ENCODE data around the gene CASK. TPM values are rescaled to one million over a fixed set of nuclear protein-coding genes. Genes with fewer than 3 reads are reported as not detected.

CASK gene
- total RNA-seq, 1 experiment from 2014 or later = 54.6 TPM

DNA sequence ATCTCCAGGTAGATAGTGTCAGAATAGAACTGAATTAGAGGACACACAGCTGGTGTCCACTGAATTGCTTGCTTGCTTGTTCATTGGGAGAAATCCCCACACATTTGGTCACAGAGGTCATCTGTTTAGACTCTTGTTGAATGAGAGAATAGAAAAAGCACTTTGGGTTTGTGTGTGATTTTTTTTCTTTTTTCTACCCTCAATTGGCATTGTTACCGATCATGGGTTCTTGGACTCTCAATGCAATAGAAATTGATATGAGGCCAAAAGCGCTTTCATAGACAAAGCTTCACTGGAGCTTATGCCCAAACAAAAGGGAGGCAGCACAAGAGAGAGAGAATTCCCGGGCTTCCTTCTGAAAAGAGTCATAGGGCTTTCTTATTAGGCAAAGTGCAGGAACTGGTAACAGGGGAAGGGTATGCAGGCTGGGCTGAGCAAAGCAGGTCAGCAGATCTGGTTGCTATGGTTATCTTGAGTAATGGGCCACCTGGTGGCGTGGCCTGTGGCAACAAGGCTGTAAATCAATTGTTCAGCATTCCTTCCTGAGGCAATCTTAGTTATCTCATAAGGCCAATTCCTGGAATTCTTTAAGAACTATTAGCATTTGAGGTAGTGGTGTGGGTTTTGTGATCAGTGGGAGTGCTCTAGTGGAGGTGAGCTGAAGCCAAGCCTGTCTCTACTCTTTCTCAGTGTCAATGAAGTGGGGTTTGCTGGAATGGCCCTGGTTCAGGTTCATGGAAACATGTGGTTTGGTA lies 204.7 kb downstream of the CASK start (continued):
- no peak for TF ChIP-seq FOXJ3 (CRISPR knock-in tag; IDR thresholded peaks at IDR 0.05; ENCODE audit: borderline replicate concordance)

DNA sequence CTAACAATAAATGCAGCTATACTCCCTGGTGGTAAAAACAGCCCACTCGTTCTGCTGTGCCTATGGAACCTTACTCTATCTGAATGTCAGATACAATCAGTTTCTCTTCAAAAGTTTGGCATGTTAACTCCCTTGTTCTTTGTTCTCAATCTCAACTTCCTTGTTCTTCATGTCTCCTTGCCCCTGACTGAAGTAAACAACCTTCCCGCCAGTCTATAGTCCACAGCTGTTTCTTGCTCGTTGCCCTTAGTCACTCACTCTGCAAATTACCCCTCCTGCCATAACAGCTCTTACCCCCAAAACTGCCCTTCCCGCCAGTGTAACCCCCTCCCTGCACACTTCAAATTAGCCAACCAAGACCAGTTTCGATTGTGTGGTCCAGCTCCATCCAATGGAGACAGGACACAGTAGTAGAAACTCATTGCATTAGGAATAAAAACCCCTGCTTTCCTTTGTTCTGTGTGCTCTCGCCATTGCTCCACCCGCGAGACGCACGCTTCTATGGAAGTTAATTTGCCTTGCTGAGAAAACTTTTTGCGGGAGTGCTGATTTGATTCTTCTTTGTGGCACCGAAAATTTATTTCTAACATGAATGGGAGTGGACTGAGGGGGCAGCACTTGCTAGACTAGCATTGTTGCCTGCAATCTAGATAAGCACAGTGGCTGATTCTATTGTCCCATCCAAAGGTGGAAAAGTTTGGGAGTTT lies 206.4 kb downstream of the CASK start:
- TF ChIP-seq TP53 (CRISPR knock-in tag; IDR thresholded peaks at IDR 0.05) = no peak
- H3K4me1 Mint-ChIP-seq = peaks cover 36% of the 10 kb centered on the region
- H3K27me3 Mint-ChIP-seq (ENCODE audit: low read depth) = no peaks in the 10 kb centered on the region
- peaks cover 36% of the 10 kb centered on the region for H3K36me3 Mint-ChIP-seq
- DNase-seq (ENCODE audit: low spot score) = no peak
- H3K9me3 Mint-ChIP-seq = peaks cover 21% of the 10 kb centered on the region
- no peak for ATAC-seq
- no peak overlapping the region for H3K4me3 Mint-ChIP-seq
- H3K27ac Mint-ChIP-seq = no peak overlapping the region
- ChIA-PET POLR2A (no interaction called here), CTCF (no interaction called here)

DNA sequence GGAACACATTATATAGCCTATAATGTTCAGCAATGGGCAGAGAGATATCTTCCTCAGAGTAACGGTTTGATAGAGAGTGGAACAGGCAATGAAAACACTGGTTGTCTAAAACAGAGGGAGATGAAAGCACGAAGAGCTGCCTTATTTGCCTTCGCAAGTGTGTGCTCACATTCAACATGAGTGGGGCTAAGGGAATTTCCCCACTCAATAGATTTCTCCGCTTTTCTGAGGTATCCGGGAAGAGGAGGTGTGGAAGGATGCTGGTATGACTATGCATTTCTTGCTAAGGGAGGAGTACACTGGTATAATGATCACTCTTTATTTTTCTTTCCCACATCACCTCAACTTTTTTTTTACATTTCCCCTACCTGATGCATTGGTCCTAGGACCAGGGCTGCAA lies 207.1 kb downstream of the CASK start:
- TF ChIP-seq, protein P1, sequence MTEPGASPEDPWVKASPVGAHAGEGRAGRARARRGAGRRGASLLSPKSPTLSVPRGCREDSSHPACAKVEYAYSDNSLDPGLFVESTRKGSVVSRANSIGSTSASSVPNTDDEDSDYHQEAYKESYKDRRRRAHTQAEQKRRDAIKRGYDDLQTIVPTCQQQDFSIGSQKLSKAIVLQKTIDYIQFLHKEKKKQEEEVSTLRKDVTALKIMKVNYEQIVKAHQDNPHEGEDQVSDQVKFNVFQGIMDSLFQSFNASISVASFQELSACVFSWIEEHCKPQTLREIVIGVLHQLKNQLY (CRISPR knock-in tag; IDR thresholded peaks at IDR 0.05) = no peak
- TF ChIP-seq NFE2L1 (CRISPR knock-in tag; IDR thresholded peaks at IDR 0.05) = no peak
- TF ChIP-seq, protein P2, sequence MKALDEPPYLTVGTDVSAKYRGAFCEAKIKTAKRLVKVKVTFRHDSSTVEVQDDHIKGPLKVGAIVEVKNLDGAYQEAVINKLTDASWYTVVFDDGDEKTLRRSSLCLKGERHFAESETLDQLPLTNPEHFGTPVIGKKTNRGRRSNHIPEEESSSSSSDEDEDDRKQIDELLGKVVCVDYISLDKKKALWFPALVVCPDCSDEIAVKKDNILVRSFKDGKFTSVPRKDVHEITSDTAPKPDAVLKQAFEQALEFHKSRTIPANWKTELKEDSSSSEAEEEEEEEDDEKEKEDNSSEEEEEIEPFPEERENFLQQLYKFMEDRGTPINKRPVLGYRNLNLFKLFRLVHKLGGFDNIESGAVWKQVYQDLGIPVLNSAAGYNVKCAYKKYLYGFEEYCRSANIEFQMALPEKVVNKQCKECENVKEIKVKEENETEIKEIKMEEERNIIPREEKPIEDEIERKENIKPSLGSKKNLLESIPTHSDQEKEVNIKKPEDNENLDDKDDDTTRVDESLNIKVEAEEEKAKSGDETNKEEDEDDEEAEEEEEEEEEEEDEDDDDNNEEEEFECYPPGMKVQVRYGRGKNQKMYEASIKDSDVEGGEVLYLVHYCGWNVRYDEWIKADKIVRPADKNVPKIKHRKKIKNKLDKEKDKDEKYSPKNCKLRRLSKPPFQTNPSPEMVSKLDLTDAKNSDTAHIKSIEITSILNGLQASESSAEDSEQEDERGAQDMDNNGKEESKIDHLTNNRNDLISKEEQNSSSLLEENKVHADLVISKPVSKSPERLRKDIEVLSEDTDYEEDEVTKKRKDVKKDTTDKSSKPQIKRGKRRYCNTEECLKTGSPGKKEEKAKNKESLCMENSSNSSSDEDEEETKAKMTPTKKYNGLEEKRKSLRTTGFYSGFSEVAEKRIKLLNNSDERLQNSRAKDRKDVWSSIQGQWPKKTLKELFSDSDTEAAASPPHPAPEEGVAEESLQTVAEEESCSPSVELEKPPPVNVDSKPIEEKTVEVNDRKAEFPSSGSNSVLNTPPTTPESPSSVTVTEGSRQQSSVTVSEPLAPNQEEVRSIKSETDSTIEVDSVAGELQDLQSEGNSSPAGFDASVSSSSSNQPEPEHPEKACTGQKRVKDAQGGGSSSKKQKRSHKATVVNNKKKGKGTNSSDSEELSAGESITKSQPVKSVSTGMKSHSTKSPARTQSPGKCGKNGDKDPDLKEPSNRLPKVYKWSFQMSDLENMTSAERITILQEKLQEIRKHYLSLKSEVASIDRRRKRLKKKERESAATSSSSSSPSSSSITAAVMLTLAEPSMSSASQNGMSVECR (CRISPR knock-in tag; IDR thresholded peaks at IDR 0.05; ENCODE audit: borderline replicate concordance) = no peak
- TF ChIP-seq KAT7 (CRISPR knock-in tag; IDR thresholded peaks at IDR 0.05; ENCODE audit: borderline replicate concordance) = no peak
- TF ChIP-seq, protein P3, sequence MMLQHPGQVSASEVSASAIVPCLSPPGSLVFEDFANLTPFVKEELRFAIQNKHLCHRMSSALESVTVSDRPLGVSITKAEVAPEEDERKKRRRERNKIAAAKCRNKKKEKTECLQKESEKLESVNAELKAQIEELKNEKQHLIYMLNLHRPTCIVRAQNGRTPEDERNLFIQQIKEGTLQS (CRISPR knock-in tag; conservative IDR thresholded peaks at IDR 0.05) = no peak
- TF ChIP-seq SMAD4 (CRISPR knock-in tag; IDR thresholded peaks at IDR 0.05) = no peak
- TF ChIP-seq, protein P4, sequence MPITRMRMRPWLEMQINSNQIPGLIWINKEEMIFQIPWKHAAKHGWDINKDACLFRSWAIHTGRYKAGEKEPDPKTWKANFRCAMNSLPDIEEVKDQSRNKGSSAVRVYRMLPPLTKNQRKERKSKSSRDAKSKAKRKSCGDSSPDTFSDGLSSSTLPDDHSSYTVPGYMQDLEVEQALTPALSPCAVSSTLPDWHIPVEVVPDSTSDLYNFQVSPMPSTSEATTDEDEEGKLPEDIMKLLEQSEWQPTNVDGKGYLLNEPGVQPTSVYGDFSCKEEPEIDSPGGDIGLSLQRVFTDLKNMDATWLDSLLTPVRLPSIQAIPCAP (CRISPR knock-in tag; IDR thresholded peaks at IDR 0.05) = no peak
- ChIA-PET POLR2A (no interaction called here), CTCF (no interaction called here)
- no peak for DNase-seq (ENCODE audit: low spot score)
- Mint-ChIP-seq H3K36me3 (peaks cover 32% of the 10 kb centered on the region), H3K4me1 (peaks cover 43% of the 10 kb centered on the region), H3K27ac (no peak overlapping the region), H3K9me3 (peaks cover 21% of the 10 kb centered on the region), H3K27me3 (ENCODE audit: low read depth) (no peaks in the 10 kb centered on the region), H3K4me3 (no peak overlapping the region)
- no peak for ATAC-seq

DNA sequence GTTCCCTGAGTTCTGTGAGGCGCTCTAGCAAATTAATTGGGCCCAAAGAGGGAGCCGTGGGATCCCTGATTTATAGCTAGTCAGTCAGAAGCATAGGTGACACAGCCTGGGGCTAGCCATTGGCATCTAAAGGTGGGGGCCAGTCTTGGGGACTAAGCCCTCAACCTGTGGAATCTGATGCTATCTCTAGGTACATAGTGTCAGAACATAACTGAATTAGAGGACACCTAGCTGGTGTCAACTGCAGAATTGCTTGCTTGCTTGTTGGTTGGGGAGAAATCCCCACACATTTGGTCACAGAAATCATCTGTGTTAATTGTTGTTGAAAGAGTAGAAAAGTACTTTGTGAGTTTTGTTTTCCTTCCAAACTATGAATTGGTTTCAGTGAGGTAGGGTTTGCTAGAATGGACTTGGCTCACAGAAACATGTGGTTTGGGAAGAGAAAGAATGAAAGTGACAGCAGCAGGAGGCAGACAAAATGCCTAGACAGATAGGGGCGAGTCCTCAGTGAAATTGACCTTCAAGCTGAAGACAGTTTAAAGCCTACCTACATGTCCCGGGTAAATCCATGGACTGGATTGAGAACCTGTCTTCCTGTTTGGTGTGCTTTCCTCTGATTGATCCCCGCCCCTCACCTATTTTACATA lies 212.2 kb downstream of the CASK start:
- POLR2A ChIA-PET = interaction anchor here (0.5 kb wide), 1 partner anchor 22 kb away, joined by 4 read pairs; no protein-coding TSS in a partner anchor
- Mint-ChIP-seq H3K27ac (no peak overlapping the region; the same call in none of the 2 replicates), H3K4me1 (peaks cover 41% of the 10 kb centered on the region), H3K27me3 (ENCODE audit: low read depth) (no peaks in the 10 kb centered on the region), H3K4me3 (no peak overlapping the region), H3K36me3 (0 out of 2 replicates have a peak, but pooled peaks cover 3% of the 10 kb centered on the region), H3K9me3 (no peaks in the 10 kb centered on the region)
- CTCF ChIA-PET = no interaction called here
- DNase-seq (ENCODE audit: low spot score) = no peak
- no peak for ATAC-seq
- TF ChIP-seq ZNF121 (CRISPR knock-in tag; IDR thresholded peaks at IDR 0.05) (no peak), ATF1 (CRISPR knock-in tag; IDR thresholded peaks at IDR 0.05) (no peak), CBFB (CRISPR knock-in tag; IDR thresholded peaks at IDR 0.05; ENCODE audit: low read depth) (no peak), NR2C2 (CRISPR knock-in tag; IDR thresholded peaks at IDR 0.05) (no peak), RELA (CRISPR knock-in tag; IDR thresholded peaks at IDR 0.05; ENCODE audit: borderline replicate concordance) (no peak)
- TF ChIP-seq, protein P5, sequence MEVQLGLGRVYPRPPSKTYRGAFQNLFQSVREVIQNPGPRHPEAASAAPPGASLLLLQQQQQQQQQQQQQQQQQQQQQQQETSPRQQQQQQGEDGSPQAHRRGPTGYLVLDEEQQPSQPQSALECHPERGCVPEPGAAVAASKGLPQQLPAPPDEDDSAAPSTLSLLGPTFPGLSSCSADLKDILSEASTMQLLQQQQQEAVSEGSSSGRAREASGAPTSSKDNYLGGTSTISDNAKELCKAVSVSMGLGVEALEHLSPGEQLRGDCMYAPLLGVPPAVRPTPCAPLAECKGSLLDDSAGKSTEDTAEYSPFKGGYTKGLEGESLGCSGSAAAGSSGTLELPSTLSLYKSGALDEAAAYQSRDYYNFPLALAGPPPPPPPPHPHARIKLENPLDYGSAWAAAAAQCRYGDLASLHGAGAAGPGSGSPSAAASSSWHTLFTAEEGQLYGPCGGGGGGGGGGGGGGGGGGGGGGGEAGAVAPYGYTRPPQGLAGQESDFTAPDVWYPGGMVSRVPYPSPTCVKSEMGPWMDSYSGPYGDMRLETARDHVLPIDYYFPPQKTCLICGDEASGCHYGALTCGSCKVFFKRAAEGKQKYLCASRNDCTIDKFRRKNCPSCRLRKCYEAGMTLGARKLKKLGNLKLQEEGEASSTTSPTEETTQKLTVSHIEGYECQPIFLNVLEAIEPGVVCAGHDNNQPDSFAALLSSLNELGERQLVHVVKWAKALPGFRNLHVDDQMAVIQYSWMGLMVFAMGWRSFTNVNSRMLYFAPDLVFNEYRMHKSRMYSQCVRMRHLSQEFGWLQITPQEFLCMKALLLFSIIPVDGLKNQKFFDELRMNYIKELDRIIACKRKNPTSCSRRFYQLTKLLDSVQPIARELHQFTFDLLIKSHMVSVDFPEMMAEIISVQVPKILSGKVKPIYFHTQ (CRISPR knock-in tag; IDR thresholded peaks at IDR 0.05) = no peak
- TF ChIP-seq, protein P6, sequence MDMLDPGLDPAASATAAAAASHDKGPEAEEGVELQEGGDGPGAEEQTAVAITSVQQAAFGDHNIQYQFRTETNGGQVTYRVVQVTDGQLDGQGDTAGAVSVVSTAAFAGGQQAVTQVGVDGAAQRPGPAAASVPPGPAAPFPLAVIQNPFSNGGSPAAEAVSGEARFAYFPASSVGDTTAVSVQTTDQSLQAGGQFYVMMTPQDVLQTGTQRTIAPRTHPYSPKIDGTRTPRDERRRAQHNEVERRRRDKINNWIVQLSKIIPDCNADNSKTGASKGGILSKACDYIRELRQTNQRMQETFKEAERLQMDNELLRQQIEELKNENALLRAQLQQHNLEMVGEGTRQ (CRISPR knock-in tag; IDR thresholded peaks at IDR 0.05) = no peak

All from WTC11 (cell line).